ENCODE data around the gene RSBN1. TPM values are rescaled to one million over a fixed set of nuclear protein-coding genes. Genes with fewer than 3 reads are reported as not detected.

RSBN1 gene
- total RNA-seq, 1 donor from 2014 or later, result 35.2 TPM

DNA sequence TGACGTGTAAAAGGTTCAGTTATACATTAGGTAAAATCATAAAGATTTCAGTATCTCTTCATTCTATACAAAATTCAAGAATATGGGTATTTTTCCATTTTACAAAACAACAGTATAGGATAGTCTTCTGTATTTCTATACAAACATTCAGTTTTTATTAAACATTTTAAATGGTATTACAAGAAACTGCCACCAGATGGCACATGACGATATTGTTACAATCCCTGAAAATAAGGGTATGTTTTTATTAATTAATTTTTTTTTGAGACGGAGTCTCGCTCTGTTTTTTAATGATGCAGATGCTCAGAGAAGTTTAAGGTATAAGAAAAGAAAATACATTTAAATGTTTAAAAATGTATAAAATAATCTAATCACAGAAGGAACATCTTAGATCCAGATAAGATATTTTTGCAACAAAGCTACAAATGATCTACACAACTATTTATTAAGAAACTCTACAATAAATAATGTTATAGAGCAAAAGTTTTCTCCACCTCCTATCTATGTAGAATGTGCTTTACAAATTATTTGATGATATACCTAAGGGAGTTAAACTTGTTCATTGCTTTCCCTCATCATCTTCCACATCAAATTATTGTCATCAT lies 23.5 kb upstream of the RSBN1 start:
- Mint-ChIP-seq H3K27me3 (ENCODE audit: unreplicated experiment) (peaks cover 1% of the 10 kb centered on the region), H3K4me1 (ENCODE audit: low read depth, unreplicated experiment) (no peaks in the 10 kb centered on the region), H3K36me3 (ENCODE audit: unreplicated experiment) (no peaks in the 10 kb centered on the region), H3K27ac (ENCODE audit: unreplicated experiment) (no peak overlapping the region), H3K9me3 (ENCODE audit: unreplicated experiment) (peaks cover 1% of the 10 kb centered on the region), H3K4me3 (ENCODE audit: unreplicated experiment) (no peak overlapping the region)
- TF ChIP-seq CTCF (IDR thresholded peaks at IDR 0.05; ENCODE audit: partially characterized antibody, unreplicated experiment), result peak; percentile 78
- DNase-seq, result no peak

- no peak for DNase-seq
- peaks cover 1% of the 10 kb centered on the region for H3K27me3 Mint-ChIP-seq (ENCODE audit: unreplicated experiment)
- no peak overlapping the region for H3K4me3 Mint-ChIP-seq (ENCODE audit: unreplicated experiment)
- no peak overlapping the region for H3K27ac Mint-ChIP-seq (ENCODE audit: unreplicated experiment)
- no peaks in the 10 kb centered on the region for H3K4me1 Mint-ChIP-seq (ENCODE audit: low read depth, unreplicated experiment)
- no peak for TF ChIP-seq CTCF (IDR thresholded peaks at IDR 0.05; ENCODE audit: partially characterized antibody, unreplicated experiment)
- H3K9me3 Mint-ChIP-seq (ENCODE audit: unreplicated experiment), result peaks cover 1% of the 10 kb centered on the region
- no peaks in the 10 kb centered on the region for H3K36me3 Mint-ChIP-seq (ENCODE audit: unreplicated experiment)
Observed at GRCh38 chr1:113834716-113835115, 22.4 kb upstream of the RSBN1 start.

DNA sequence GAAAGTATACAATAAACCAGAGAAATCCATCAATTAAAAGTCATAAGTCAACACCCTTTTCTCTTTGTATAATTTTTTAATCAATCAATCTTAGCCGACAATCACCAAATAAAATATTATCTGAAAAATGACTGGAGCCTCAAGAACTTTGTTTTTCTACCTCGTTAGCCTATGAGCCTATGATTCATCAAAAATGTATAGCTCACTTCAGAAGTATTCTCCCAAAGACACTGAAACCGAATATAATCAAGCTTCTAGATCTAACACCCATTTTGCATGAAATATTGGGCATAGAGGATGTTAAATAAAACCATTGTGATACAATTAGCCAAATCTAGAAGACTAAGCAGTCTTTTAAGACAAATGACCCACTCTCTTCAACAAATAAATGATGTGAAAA lies 17.8 kb upstream of the RSBN1 start:
- H3K4me3 Mint-ChIP-seq (ENCODE audit: unreplicated experiment), result no peak overlapping the region

GRCh38 chr1:113821916-113822315 lies 9.6 kb upstream of the RSBN1 start:
- H3K9me3 Mint-ChIP-seq (ENCODE audit: unreplicated experiment), result no peaks in the 10 kb centered on the region
- no peaks in the 10 kb centered on the region for H3K36me3 Mint-ChIP-seq (ENCODE audit: unreplicated experiment)
- H3K4me1 Mint-ChIP-seq (ENCODE audit: low read depth, unreplicated experiment), result no peaks in the 10 kb centered on the region
- no peak overlapping the region for H3K4me3 Mint-ChIP-seq (ENCODE audit: unreplicated experiment)
- no peak for TF ChIP-seq CTCF (IDR thresholded peaks at IDR 0.05; ENCODE audit: partially characterized antibody, unreplicated experiment)
- no peak overlapping the region for H3K27ac Mint-ChIP-seq (ENCODE audit: unreplicated experiment)
- no peak for DNase-seq
- no peaks in the 10 kb centered on the region for H3K27me3 Mint-ChIP-seq (ENCODE audit: unreplicated experiment)

More for the DNA sequence above, 17.8 kb upstream of the RSBN1 start:
- DNase-seq, result no peak
- Mint-ChIP-seq H3K27ac (ENCODE audit: unreplicated experiment) (no peak overlapping the region), H3K9me3 (ENCODE audit: unreplicated experiment) (no peaks in the 10 kb centered on the region), H3K27me3 (ENCODE audit: unreplicated experiment) (no peaks in the 10 kb centered on the region), H3K4me1 (ENCODE audit: low read depth, unreplicated experiment) (no peaks in the 10 kb centered on the region), H3K36me3 (ENCODE audit: unreplicated experiment) (no peaks in the 10 kb centered on the region)
- TF ChIP-seq CTCF (IDR thresholded peaks at IDR 0.05; ENCODE audit: partially characterized antibody, unreplicated experiment), result no peak

- no peak for DNase-seq
- Mint-ChIP-seq H3K9me3 (ENCODE audit: unreplicated experiment) (no peaks in the 10 kb centered on the region), H3K4me1 (ENCODE audit: low read depth, unreplicated experiment) (no peaks in the 10 kb centered on the region), H3K4me3 (ENCODE audit: unreplicated experiment) (no peak overlapping the region), H3K36me3 (ENCODE audit: unreplicated experiment) (no peaks in the 10 kb centered on the region), H3K27ac (ENCODE audit: unreplicated experiment) (no peak overlapping the region), H3K27me3 (ENCODE audit: unreplicated experiment) (no peaks in the 10 kb centered on the region)
- TF ChIP-seq CTCF (IDR thresholded peaks at IDR 0.05; ENCODE audit: partially characterized antibody, unreplicated experiment), result no peak
Observed at GRCh38 chr1:113818578-113818977, 6.3 kb upstream of the RSBN1 start.
